OCI-LY1 (cell line): ENCODE data around the gene BDNF.

Experiments used
- H2AFZ ChIP-seq: fragments of 200-600 bp; sonication (generic), shearing (Covaris generic); 2 replicates; pipeline ENCODE4 v1.6.0; 2014; ENCODE audit warnings: antibody characterized with exemption, mild to moderate bottlenecking, low read length
- H3F3A ChIP-seq: fragments of 200-600 bp; sonication (generic), shearing (Covaris generic); 2 replicates; pipeline ENCODE4 v1.6.0; 2014; ENCODE audit warnings: mild to moderate bottlenecking, antibody characterized with exemption, low read length, moderate library complexity; ENCODE audit not compliant: insufficient read depth
- H3K27ac ChIP-seq: fragments of 200-600 bp; sonication (generic); 2 replicates; pipeline ENCODE4 v1.5.1; 2014; ENCODE audit warnings: low read length, mixed run types, mild to moderate bottlenecking, low read depth; ENCODE audit not compliant: poor library complexity, severe bottlenecking
- H3K27me3 ChIP-seq: fragments of 200-600 bp; sonication (generic); 2 replicates; pipeline ENCODE4 v1.6.0; 2014; ENCODE audit warnings: antibody characterized with exemption, mild to moderate bottlenecking, low read length, moderate library complexity; ENCODE audit not compliant: insufficient read depth
- H3K36me3 ChIP-seq: fragments of 200-600 bp; sonication (generic); 2 replicates; pipeline ENCODE4 v1.6.1; 2014; ENCODE audit warnings: mild to moderate bottlenecking, antibody characterized with exemption, low read length, moderate library complexity, mixed read lengths; ENCODE audit not compliant: insufficient read depth
- H3K4me1 ChIP-seq: fragments of 200-600 bp; sonication (generic); 2 replicates; pipeline ENCODE4 v1.5.1; 2014; ENCODE audit warnings: mild to moderate bottlenecking, low read length, moderate library complexity; ENCODE audit not compliant: insufficient read depth, severe bottlenecking
- H3K4me2 ChIP-seq: fragments of 200-600 bp; sonication (generic), shearing (Covaris generic); 2 replicates; pipeline ENCODE4 v1.6.1; 2014; ENCODE audit warnings: low read length
- H3K4me3 ChIP-seq: fragments of 200-600 bp; sonication (generic); 2 replicates; pipeline ENCODE4 v1.5.1; 2014; ENCODE audit warnings: low read length, low read depth, mild to moderate bottlenecking, mixed read lengths; ENCODE audit not compliant: poor library complexity, severe bottlenecking
- H3K79me2 ChIP-seq: fragments of 200-600 bp; shearing (Covaris generic); 2 replicates; pipeline ENCODE4 v1.6.1; 2016; ENCODE audit warnings: mixed run types, low read length, mixed read lengths; ENCODE audit not compliant: insufficient read depth
- H3K9ac ChIP-seq: fragments of 200-600 bp; sonication (generic), shearing (Covaris generic); 2 replicates; pipeline ENCODE4 v1.6.1; 2014; ENCODE audit warnings: mild to moderate bottlenecking, low read length, mixed read lengths
- H3K9me2 ChIP-seq: fragments of 200-600 bp; sonication (generic), shearing (Covaris generic); 2 replicates; pipeline ENCODE4 v1.6.1; 2014; ENCODE audit warnings: low read depth, mild to moderate bottlenecking, low read length, mixed read lengths
- H3K9me3 ChIP-seq: fragments of 200-600 bp; shearing (Covaris generic); 2 replicates; pipeline ENCODE4 v1.6.1; 2014; ENCODE audit warnings: low read length, mixed read lengths
- H4K20me1 ChIP-seq: fragments of 200-600 bp; sonication (generic), shearing (Covaris generic); 2 replicates; pipeline ENCODE4 v1.6.0; 2016; ENCODE audit warnings: mild to moderate bottlenecking, low read length; ENCODE audit not compliant: insufficient read depth
- EZH2 ChIP-seq: fragments of 200-600 bp; sonication (generic), shearing (Covaris generic); IDR thresholded peaks from 2 replicates; pipeline ENCODE4 v1.8.0; 2017; ENCODE audit warnings: borderline replicate concordance, mixed run types, mild to moderate bottlenecking, antibody characterized with exemption, low read length, moderate library complexity, mixed read lengths
- TF ChIP-seq, protein P1 (sequence below): fragments of 200-600 bp; sonication (generic), shearing (Covaris generic); IDR thresholded peaks from 2 replicates; pipeline ENCODE4 v1.5.1; 2017; ENCODE audit warnings: mild to moderate bottlenecking, antibody characterized with exemption, low read length, moderate library complexity, mixed read lengths

The BDNF gene

DNA sequence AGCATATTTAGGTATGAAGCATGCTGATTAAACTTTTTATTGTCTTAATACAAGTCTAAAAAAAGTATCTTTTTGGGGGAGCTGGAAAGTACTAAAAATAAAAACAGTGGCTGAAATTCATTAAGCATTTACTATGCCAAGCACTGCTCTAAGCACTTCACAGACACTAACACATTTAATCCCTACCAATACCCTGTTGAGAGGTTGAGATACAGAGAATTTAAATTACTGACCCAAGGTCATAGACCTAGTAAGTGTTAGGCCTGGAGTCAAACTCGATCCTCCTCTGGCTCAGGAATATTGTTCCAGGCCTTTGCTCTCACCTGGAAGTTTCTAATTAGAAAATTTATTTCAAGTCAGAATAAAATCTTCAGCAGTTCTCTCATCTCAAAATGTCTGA, 18.6 kb downstream of the BDNF start:
- Histone ChIP-seq H3F3A (no peaks in the 10 kb centered on the region), H3K4me2 (no peak overlapping the region), H2AFZ (no peak overlapping the region), H3K4me1 (no peaks in the 10 kb centered on the region), H3K4me3 (no peak overlapping the region), H3K9me3 (no peaks in the 10 kb centered on the region), H3K79me2 (no peaks in the 10 kb centered on the region), H3K9me2 (no peaks in the 10 kb centered on the region), H3K36me3 (no peaks in the 10 kb centered on the region), H4K20me1 (no peaks in the 10 kb centered on the region), H3K27ac (no peak overlapping the region), H3K27me3 (no peaks in the 10 kb centered on the region), H3K9ac (no peak overlapping the region)
- TF ChIP-seq, protein P1, sequence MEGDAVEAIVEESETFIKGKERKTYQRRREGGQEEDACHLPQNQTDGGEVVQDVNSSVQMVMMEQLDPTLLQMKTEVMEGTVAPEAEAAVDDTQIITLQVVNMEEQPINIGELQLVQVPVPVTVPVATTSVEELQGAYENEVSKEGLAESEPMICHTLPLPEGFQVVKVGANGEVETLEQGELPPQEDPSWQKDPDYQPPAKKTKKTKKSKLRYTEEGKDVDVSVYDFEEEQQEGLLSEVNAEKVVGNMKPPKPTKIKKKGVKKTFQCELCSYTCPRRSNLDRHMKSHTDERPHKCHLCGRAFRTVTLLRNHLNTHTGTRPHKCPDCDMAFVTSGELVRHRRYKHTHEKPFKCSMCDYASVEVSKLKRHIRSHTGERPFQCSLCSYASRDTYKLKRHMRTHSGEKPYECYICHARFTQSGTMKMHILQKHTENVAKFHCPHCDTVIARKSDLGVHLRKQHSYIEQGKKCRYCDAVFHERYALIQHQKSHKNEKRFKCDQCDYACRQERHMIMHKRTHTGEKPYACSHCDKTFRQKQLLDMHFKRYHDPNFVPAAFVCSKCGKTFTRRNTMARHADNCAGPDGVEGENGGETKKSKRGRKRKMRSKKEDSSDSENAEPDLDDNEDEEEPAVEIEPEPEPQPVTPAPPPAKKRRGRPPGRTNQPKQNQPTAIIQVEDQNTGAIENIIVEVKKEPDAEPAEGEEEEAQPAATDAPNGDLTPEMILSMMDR = no peak
- no peak for TF ChIP-seq EZH2

DNA sequence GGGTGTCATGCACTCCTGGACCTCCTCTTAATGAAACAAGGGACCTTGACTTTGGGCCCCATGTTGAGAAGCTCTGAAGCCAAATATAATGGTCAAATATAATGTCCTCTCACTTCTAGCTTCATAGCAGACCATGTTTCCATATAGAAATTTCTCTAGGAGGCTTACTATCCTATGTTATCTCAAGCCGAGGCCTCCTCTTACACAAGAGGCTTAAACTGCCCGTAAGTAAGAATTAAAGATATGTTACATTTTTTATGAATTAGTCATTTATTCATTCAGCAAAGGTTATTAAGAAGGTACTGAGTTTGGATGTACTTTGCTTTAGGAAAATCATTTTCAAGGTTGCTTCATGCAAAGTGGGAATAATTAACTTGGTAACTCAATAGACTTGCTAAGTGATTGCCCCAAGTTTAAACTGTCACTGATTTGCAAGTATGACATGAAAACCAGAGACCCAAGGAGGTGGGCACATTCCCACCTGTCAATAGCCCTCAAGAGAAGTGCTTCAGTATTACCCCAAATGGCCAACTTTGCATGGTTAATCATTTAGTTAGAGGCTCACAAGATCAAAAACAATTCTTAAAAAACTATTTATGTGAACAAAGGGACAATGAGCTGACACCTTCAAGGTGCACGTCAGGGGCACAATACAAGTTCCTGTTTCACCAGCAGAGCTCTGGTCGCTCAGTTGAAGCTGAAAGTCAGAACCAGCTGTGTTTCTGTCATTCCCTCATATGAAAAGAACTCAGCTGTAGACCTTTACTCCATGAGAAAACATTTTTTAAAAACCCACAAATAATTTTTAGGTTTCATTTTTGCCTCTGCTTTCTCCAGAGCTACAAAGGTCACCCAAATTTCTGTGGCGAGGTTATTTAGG, 20.9 kb downstream of the BDNF start:
- no peaks in the 10 kb centered on the region for H3K4me1 ChIP-seq
- H3K36me3 ChIP-seq = no peaks in the 10 kb centered on the region
- H3K4me3 ChIP-seq = no peak overlapping the region
- no peaks in the 10 kb centered on the region for H3K9me3 ChIP-seq
- TF ChIP-seq, protein P1 = no peak
- no peak for TF ChIP-seq EZH2
- H3K9ac ChIP-seq = no peak overlapping the region
- H3K4me2 ChIP-seq = no peak overlapping the region
- no peaks in the 10 kb centered on the region for H3K9me2 ChIP-seq
- H3K27ac ChIP-seq = no peak overlapping the region
- H3K27me3 ChIP-seq = no peaks in the 10 kb centered on the region
- no peak overlapping the region for H2AFZ ChIP-seq
- no peaks in the 10 kb centered on the region for H3K79me2 ChIP-seq
- no peaks in the 10 kb centered on the region for H4K20me1 ChIP-seq
- no peaks in the 10 kb centered on the region for H3F3A ChIP-seq

DNA sequence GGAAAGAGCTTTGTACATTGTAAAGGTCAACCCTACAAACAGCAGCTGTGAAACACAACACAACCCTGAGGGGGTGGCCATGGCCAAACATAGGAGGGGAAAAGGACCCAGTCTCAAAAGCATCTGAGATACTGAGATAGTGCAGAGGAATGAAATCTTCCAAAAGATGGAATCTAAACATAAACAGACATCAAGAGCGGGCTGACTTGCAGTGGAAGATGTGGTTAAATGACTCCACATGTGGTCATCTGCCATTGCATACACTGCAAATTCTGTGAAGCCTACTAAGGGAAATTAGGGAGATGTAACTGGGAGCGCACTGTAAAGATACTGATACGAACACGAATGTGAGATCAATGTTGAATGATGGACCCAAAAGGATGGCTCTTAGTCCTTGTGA, 22.0 kb downstream of the BDNF start:
- no peak overlapping the region for H3K9ac ChIP-seq
- H2AFZ ChIP-seq = no peak overlapping the region
- H3K79me2 ChIP-seq = no peaks in the 10 kb centered on the region
- no peak overlapping the region for H3K4me2 ChIP-seq
- H3K9me3 ChIP-seq = no peaks in the 10 kb centered on the region
- no peaks in the 10 kb centered on the region for H3K27me3 ChIP-seq
- H4K20me1 ChIP-seq = no peaks in the 10 kb centered on the region
- no peaks in the 10 kb centered on the region for H3K36me3 ChIP-seq
- TF ChIP-seq, protein P1 = no peak
- no peak for TF ChIP-seq EZH2
- H3K9me2 ChIP-seq = no peaks in the 10 kb centered on the region
- H3K4me3 ChIP-seq = no peak overlapping the region
- no peak overlapping the region for H3K27ac ChIP-seq
- no peaks in the 10 kb centered on the region for H3F3A ChIP-seq
- no peaks in the 10 kb centered on the region for H3K4me1 ChIP-seq
